Astrocyte (in vitro differentiated cells and primary cell): ENCODE results near the gene HEG1.

Experiments used
- EZH2 ChIP-seq: IDR thresholded peaks from 2 replicates; pipeline ENCODE4 v1.6.1; 2012; ENCODE audit warnings: mild to moderate bottlenecking, low read length, inconsistent platforms; ENCODE audit not compliant: insufficient read depth
- TF ChIP-seq, protein P1 (sequence below): IDR thresholded peaks from 2 replicates; pipeline ENCODE4 v1.5.1; 2011; ENCODE audit warnings: low read depth, mild to moderate bottlenecking, inconsistent platforms, low read length, moderate library complexity; ENCODE audit not compliant: insufficient read depth

DNA sequence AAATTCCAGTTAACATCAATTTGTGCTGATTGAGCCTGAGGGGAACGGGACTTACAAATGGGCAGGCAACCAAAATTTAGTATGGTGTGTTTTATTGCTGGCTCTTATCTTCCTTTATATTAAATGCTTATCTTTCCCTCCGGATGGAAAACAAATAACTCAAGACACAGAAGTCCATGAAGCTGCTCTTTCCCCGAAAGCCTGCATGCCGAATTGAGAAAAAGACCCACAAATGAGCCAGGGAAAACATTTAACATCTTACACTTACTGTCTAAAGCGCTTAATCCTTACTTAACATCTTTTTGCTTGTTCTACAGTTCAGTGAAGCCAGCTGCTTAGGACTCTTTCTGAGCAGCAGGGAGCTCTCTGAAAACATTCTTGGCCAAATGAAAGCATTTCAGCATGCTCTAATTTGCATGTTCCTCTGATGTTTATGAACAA is 49.5 kb downstream of the HEG1 start:
- TF ChIP-seq, protein P1, sequence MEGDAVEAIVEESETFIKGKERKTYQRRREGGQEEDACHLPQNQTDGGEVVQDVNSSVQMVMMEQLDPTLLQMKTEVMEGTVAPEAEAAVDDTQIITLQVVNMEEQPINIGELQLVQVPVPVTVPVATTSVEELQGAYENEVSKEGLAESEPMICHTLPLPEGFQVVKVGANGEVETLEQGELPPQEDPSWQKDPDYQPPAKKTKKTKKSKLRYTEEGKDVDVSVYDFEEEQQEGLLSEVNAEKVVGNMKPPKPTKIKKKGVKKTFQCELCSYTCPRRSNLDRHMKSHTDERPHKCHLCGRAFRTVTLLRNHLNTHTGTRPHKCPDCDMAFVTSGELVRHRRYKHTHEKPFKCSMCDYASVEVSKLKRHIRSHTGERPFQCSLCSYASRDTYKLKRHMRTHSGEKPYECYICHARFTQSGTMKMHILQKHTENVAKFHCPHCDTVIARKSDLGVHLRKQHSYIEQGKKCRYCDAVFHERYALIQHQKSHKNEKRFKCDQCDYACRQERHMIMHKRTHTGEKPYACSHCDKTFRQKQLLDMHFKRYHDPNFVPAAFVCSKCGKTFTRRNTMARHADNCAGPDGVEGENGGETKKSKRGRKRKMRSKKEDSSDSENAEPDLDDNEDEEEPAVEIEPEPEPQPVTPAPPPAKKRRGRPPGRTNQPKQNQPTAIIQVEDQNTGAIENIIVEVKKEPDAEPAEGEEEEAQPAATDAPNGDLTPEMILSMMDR = no peak
- TF ChIP-seq EZH2 = no peak
